Right ventricle myocardium inferior (tissue), 1 donor: ENCODE measurements around the gene ZDHHC11. TPM values are rescaled to one million over a fixed set of nuclear protein-coding genes. Genes with fewer than 3 reads are reported as not detected.
"Not testable (repeated sequence)": the region's sequence is repeated elsewhere in the genome, so short reads cannot be mapped to it uniquely, and the experiment has no call there.

Source experiments
- ATAC-seq: fragments of 200-7000 bp; cut with Tn5 transposase; one replicate; pipeline ENCODE4 v1.9.1; 2020; ENCODE audit warnings: mild to moderate bottlenecking, moderate library complexity
- DNase-seq: peaks from one replicate; pipeline ENCODE4 v3.0.0; 2021; ENCODE audit errors: missing footprints
- intact Hi-C: fragments of 100-400 bp; cut with DNase I; formaldehyde crosslinking; loops from one replicate; pipeline ENCODE4 v1.11.0; 2022
- total RNA-seq: library from RNA; stranded (reverse); fragmentation: NEBNext Ultra II Directional; extraction: Animal tissue kit (Norgen Biotek cat#: 25700); gene quantifications from one replicate; pipeline ENCODE4 v1.2.1, GENCODE V29; 2021
- donor health status: DM: no; HTN: yes; CAD: no; lungs with severe emphysema.

Gene ZDHHC11
- total RNA-seq, 1 donor from 2014 or later, result 38.0 TPM

GRCh38 chr5:760363-761058, 90.3 kb downstream of the ZDHHC11 start:
- intact Hi-C loops, result no loop called here
- DNase-seq (peak; percentile 68), ATAC-seq (no peak)

GRCh38 chr5:759781-760362, 90.9 kb downstream of the ZDHHC11 start:
- intact Hi-C loops, result loop anchor here (2.0 to 5.0 kb wide), 2 partner anchors 25 to 88 kb away; partner anchors contain the start of gene ZDHHC11B
- DNase-seq (no peak), ATAC-seq (no peak)

- intact Hi-C loops, result loop anchor here (2.0 to 5.0 kb wide), 2 partner anchors 26 to 87 kb away; partner anchors contain the start of gene ZDHHC11B
- peak; percentile 72 for ATAC-seq
Observed at GRCh38 chr5:759111-759751, 91.6 kb downstream of the ZDHHC11 start.

GRCh38 chr5:758698-759053, 92.1 kb downstream of the ZDHHC11 start:
- DNase-seq, result peak; percentile 61
- no peak for ATAC-seq
- intact Hi-C loops, result loop anchor here (2.0 to 5.0 kb wide), 2 partner anchors 26 to 86 kb away; partner anchors contain the start of gene ZDHHC11B

More at GRCh38 chr5:759111-759751, 91.6 kb downstream of the ZDHHC11 start:
- DNase-seq, result peak; percentile 85

- DNase-seq (peak; percentile 85), ATAC-seq (peak; percentile 75)
- intact Hi-C loops, result loop anchor here (2.0 to 5.0 kb wide), 2 partner anchors 27 to 86 kb away; partner anchors contain the start of gene ZDHHC11B
Observed at GRCh38 chr5:757931-758697, 92.7 kb downstream of the ZDHHC11 start.

GRCh38 chr5:757346-757930, 93.3 kb downstream of the ZDHHC11 start:
- DNase-seq (no peak), ATAC-seq (peak; percentile 0)
- intact Hi-C loops, result loop anchor here (5.0 kb wide), 1 partner anchor 85 kb away; no protein-coding TSS in a partner anchor

DNA sequence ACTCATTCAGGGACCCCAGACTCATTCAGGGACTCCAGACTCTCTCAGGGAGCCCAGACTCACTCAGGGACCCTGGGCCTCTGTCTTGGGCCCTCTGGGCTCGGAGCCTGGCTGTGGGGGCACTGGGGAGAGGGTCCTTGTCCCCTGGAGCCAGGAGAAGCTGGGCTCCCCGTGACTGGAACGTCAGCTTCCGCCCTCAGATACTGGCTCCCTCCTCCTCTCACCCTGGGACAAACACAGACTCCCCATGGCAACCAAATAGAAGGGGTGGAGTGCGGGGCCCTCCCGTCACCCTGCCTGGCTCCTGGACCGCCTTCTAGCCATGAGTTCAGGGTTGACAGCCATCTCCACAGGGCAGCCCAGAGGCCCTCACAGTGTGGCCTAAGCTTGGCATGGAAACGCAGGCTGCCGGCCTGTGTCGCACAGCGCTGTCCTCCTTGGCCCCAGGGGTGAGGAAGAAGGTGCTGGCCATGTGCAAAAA, 93.9 kb downstream of the ZDHHC11 start:
- intact Hi-C loops, result loop anchor here (5.0 kb wide), 1 partner anchor 85 kb away; no protein-coding TSS in a partner anchor
- peak; percentile 75 for DNase-seq
- peak; percentile 80 for ATAC-seq

- DNase-seq (peak; percentile 71), ATAC-seq (peak; percentile 20)
- intact Hi-C loops, result loop anchor here (5.0 kb wide), 1 partner anchor 84 kb away; no protein-coding TSS in a partner anchor
Observed at GRCh38 chr5:756171-756570, 94.6 kb downstream of the ZDHHC11 start.

DNA sequence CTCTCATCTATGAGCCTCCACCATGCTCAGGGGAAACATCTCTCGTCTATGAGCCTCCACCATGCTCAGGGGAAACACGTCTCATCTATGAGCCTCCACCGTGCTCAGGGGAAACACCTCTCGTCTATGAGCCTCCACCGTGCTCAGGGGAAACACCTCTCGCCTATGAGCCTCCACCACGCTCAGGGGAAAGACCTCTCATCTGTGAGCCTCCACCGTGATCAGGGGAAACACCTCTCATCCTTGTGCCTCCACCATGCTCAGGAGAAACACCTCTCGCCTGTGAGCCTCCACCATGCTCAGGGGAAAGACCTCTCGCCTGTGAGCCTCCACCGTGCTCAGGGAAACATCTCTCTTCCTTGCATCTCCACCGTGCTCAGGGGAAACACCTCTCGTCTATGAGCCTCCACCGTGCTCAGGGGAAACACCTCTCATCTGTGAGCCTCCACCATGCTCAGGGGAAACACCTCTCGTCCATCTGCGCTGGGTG, 96.6 kb downstream of the ZDHHC11 start:
- ATAC-seq, DNase-seq, intact Hi-C loops: not testable (repeated sequence)

DNA sequence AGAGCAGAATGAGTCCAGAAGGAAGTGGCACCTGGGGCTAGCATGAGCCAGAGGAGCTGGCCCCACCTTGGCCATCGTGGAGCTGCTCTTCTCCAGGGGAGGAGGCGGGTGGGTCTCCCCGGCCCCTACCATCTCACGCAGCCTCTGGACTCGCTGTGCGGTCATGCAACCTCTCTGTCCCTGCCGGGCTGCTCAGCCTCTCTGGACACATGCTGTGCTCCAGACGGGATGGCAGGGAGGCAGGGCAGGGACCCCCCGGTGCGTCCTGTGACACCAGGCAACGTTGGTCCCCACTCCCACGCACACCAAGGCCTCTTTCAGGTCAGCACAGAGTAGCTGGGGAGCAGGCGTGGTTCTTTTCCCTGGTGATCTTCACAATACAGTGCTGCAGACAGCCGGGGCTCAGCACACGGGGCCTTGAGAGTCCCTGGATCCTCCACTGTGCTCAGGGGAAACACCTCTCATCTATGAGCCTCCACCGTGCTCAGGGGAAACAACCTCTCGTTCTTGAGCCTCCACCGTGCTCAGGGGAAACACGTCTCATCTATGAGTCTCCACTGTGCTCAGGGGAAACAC, 97.1 kb downstream of the ZDHHC11 start:
- DNase-seq, intact Hi-C loops, ATAC-seq: not testable (repeated sequence)

- intact Hi-C loops, ATAC-seq, DNase-seq: not testable (repeated sequence)
Observed at GRCh38 chr5:752532-753115, 98.2 kb downstream of the ZDHHC11 start.

GRCh38 chr5:751992-752391, 98.8 kb downstream of the ZDHHC11 start:
- ATAC-seq, intact Hi-C loops, DNase-seq: not testable (repeated sequence)

DNA sequence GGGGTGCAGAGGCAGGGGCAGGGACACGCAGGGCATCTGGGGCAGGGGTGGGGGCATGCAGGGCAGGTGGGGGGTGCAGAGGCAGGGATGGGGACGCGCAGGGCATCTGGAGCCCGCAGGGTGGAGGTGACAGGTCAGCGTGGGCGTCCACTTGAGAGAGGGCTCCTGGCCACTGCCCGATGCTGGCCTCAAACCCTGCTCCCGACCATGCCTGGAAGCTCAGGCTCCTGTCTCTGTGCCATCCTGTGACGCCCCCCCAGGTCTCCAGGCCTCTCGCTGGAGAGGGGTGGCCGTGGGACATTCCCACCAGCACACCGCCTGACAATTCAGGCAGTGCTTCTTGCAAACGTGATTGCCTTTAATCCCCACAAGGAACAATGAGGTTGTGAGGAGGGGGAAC, 99.3 kb downstream of the ZDHHC11 start:
- no peak for DNase-seq
- intact Hi-C loops, result no loop called here
- no peak for ATAC-seq

DNA sequence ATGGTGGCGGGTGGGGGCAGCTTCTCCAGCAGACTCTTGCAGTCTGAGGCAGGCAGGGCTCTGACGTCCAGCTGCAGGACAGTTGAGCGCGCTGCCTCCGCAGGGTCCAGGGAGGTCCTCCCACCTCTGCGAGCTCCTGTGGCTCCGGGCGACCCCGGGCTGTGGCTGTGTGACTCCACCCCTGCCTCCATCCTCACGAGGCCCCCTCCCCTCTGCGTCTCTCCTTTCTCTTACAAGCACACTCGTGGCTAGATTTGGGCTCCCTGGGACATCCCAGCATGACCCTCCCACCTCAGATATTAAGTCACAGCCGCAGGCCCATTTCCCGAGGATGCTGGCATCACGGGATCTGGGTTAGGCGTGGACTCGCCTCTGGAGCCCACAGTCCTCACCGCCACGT, 100.6 kb downstream of the ZDHHC11 start:
- ATAC-seq, DNase-seq, intact Hi-C loops: not testable (repeated sequence)

- no peak for ATAC-seq
- intact Hi-C loops, result no loop called here
- DNase-seq, result no peak
Observed at GRCh38 chr5:749101-749670, 101.6 kb downstream of the ZDHHC11 start.

- intact Hi-C loops, ATAC-seq, DNase-seq: not testable (repeated sequence)
Observed at GRCh38 chr5:748011-748980, 102.5 kb downstream of the ZDHHC11 start.
